Hematopoietic multipotent progenitor cell treated with erythropoietin and hydrocortisone succinate and interleukin-3 and kit ligand, for 8 days (in vitro differentiated cells): Measurements from ENCODE around the gene MAD1L1.
"Not testable (repeated sequence)": the region's sequence is repeated elsewhere in the genome, so short reads cannot be mapped to it uniquely, and the experiment has no call there.

ENCODE experiments used
- DNase-seq: peaks from one replicate; pipeline ENCODE4 v3.0.0-alpha.2; 2015

Gene MAD1L1

GRCh38 chr7:1977059-1977875, 255.5 kb downstream of the MAD1L1 start:
- DNase-seq = no peak

GRCh38 chr7:1976521-1976920, 256.2 kb downstream of the MAD1L1 start:
- DNase-seq = peak; percentile 9

GRCh38 chr7:1975581-1975980, 257.2 kb downstream of the MAD1L1 start:
- DNase-seq = no peak

GRCh38 chr7:1975179-1975578, 257.6 kb downstream of the MAD1L1 start:
- no peak for DNase-seq

GRCh38 chr7:1974290-1975101, 258.2 kb downstream of the MAD1L1 start:
- no peak for DNase-seq

GRCh38 chr7:1973321-1974251, 259.2 kb downstream of the MAD1L1 start:
- DNase-seq = no peak

- DNase-seq = no peak
Measured at GRCh38 chr7:1972744-1973143, 260.0 kb downstream of the MAD1L1 start.

- DNase-seq = no peak
Measured at GRCh38 chr7:1971946-1972654, 260.6 kb downstream of the MAD1L1 start.

- DNase-seq = no peak
Measured at GRCh38 chr7:1970895-1971294, 261.9 kb downstream of the MAD1L1 start.

GRCh38 chr7:1970285-1970660, 262.5 kb downstream of the MAD1L1 start:
- DNase-seq = not testable (repeated sequence)

- DNase-seq = no peak
Measured at GRCh38 chr7:1969459-1970284, 263.1 kb downstream of the MAD1L1 start.

- no peak for DNase-seq
Measured at GRCh38 chr7:1968397-1969111, 264.2 kb downstream of the MAD1L1 start.

GRCh38 chr7:1967512-1968396, 265.0 kb downstream of the MAD1L1 start:
- DNase-seq = no peak

GRCh38 chr7:1966631-1967200, 266.0 kb downstream of the MAD1L1 start:
- DNase-seq = no peak

GRCh38 chr7:1965579-1966294, 267.0 kb downstream of the MAD1L1 start:
- no peak for DNase-seq

- no peak for DNase-seq
Measured at GRCh38 chr7:1964913-1965578, 267.7 kb downstream of the MAD1L1 start.

- DNase-seq = no peak
Measured at GRCh38 chr7:1964211-1964912, 268.4 kb downstream of the MAD1L1 start.
